K562 (cell line): Measurements from ENCODE around the gene PLEKHG5. TPM values are rescaled to one million over a fixed set of nuclear protein-coding genes. Genes with fewer than 3 reads are reported as not detected.
A peak's percentile ranks its signal among the peaks of the same experiment; 100 is the strongest.

Source experiments
- ATAC-seq: fragments of 200-7000 bp; cut with Tn5 transposase; 3 replicates; pipeline ENCODE4 v1.9.1; 2020; ENCODE audit warnings: moderate library complexity
- BruUV-seq: library from RNA; stranded (reverse); fragments of 400-500 nt; replicated peaks from 2 replicates; lab custom pipeline; 2021; lab: Mats Ljungman, UMichigan
- CTCF ChIA-PET: fragments of 300-600 bp; formaldehyde crosslinking; extraction: SDS; loops from one replicate; lab custom pipeline; 2021; ENCODE audit warnings: low intra/inter-chr PET ratio; lab: Yijun Ruan, JAX
- POLR2A ChIA-PET: fragments of 300-600, 350-650 bp; sonication (Branson Sonifier 250); formaldehyde crosslinking; extraction: SDS; loops from one replicate; lab custom pipeline; 2021; ENCODE audit warnings: antibody characterized with exemption, inconsistent platforms; lab: Yijun Ruan, JAX
- DNase-seq, 4 experiments: peaks; one replicate each; pipeline versions ENCODE4 v3.0.0 to v3.0.0-alpha.2; 2011 to 2018; ENCODE audit warnings: low spot score in 3 of 4, mixed read lengths in 3 of 4; ENCODE audit errors: extremely low read depth in 1 of 4
- FAIRE-seq: peaks from 2 replicates; lab custom pipeline; 2011; peaks lifted over from hg19 to GRCh38; lab: Jason Lieb, UNC
- H2AFZ ChIP-seq: 2 replicates; pipeline ENCODE4 v1.6.0; 2011; ENCODE audit warnings: low read depth, low read length, control low read depth, inconsistent platforms
- H3K27ac ChIP-seq: fragments of 200-600 bp; 3 replicates; pipeline ENCODE4 v1.8.0; 2011; ENCODE audit warnings: low read depth, mild to moderate bottlenecking, control low read depth, inconsistent platforms, low read length, moderate library complexity, mixed read lengths; ENCODE audit errors: extremely low read depth
- H3K27me3 ChIP-seq, 2 experiments: fragments of 300-600 bp in 1 of 2; 2 replicates in 1 of 2; 3 replicates in 1 of 2; pipeline versions ENCODE4 v1.6.0 to v1.8.0; 2011; ENCODE audit warnings: inconsistent platforms in 2 of 2, low read length in 2 of 2, mild to moderate bottlenecking in 1 of 2, mixed read lengths in 1 of 2, moderate library complexity in 1 of 2; ENCODE audit not compliant: control insufficient read depth in 2 of 2, insufficient read depth in 2 of 2
- H3K36me3 ChIP-seq: fragments of 300-600 bp; 3 replicates; pipeline ENCODE4 v1.8.0; 2011; ENCODE audit warnings: mild to moderate bottlenecking, low read length, inconsistent platforms; ENCODE audit not compliant: control insufficient read depth, insufficient read depth
- H3K4me1 ChIP-seq, 2 experiments: fragments of 200-600 bp in 1 of 2; replicated peaks in 1 of 2; 2 replicates in 1 of 2; 3 replicates in 1 of 2; pipeline versions ENCODE4 v1.5.1 to v1.8.0; 2011; ENCODE audit warnings: inconsistent platforms in 2 of 2, low read length in 2 of 2, mild to moderate bottlenecking in 1 of 2, mixed read lengths in 1 of 2, moderate library complexity in 1 of 2; ENCODE audit not compliant: control insufficient read depth in 2 of 2, insufficient read depth in 2 of 2
- H3K4me2 ChIP-seq: 2 replicates; pipeline ENCODE4 v1.6.1; 2011; ENCODE audit warnings: low read length, control low read depth, inconsistent platforms, mixed read lengths; ENCODE audit not compliant: insufficient read depth
- H3K4me3 ChIP-seq: fragments of 200-600 bp; sonication (generic), shearing (Covaris generic); 2 replicates; pipeline ENCODE4 v1.5.1; 2016; ENCODE audit warnings: control low read depth, inconsistent platforms
- H3K79me2 ChIP-seq: fragments of 200-600 bp; 3 replicates; pipeline ENCODE4 v1.8.0; 2011; ENCODE audit warnings: low read length, inconsistent platforms; ENCODE audit not compliant: control insufficient read depth, insufficient read depth
- H3K9ac ChIP-seq, 2 experiments: 2 replicates each; pipeline versions ENCODE4 v1.6.0 to v1.6.1; 2011; ENCODE audit warnings: low read depth in 2 of 2, low read length in 2 of 2, control low read depth in 1 of 2, inconsistent platforms in 1 of 2, mild to moderate bottlenecking in 1 of 2, mixed read lengths in 1 of 2; ENCODE audit not compliant: insufficient read depth in 1 of 2
- H3K9me1 ChIP-seq: one replicate; pipeline ENCODE4 v1.6.0; 2011; ENCODE audit warnings: inconsistent platforms, mild to moderate bottlenecking, low read length, moderate library complexity; ENCODE audit not compliant: control insufficient read depth, insufficient read depth
- H3K9me3 ChIP-seq: replicated peaks from 2 replicates; pipeline ENCODE4 v1.5.1; 2011; ENCODE audit warnings: low read depth, low read length, inconsistent platforms; ENCODE audit not compliant: control insufficient read depth, insufficient read depth
- H4K20me1 ChIP-seq: replicated peaks from 2 replicates; pipeline ENCODE4 v1.6.1; 2011; ENCODE audit warnings: low read length, inconsistent platforms, mixed read lengths; ENCODE audit not compliant: control insufficient read depth, insufficient read depth
- EGR1 ChIP-seq: fragments of 450-650 bp; conservative IDR thresholded peaks from 2 replicates; pipeline ENCODE4 v1.6.1; 2017; ENCODE audit warnings: mild to moderate bottlenecking
- SETDB1 ChIP-seq: IDR thresholded peaks from one replicate; pipeline ENCODE4 v1.6.1; 2012; ENCODE audit warnings: low read length, control low read depth, inconsistent platforms
- SPI1 ChIP-seq: IDR thresholded peaks from 2 replicates; pipeline ENCODE4 v1.6.1; 2011; ENCODE audit warnings: low read depth, low read length, control low read depth, borderline replicate concordance
- THAP7 ChIP-seq: fragments of 250-450 bp; sonication (Bioruptor Pico); IDR thresholded peaks from 2 replicates; pipeline ENCODE4 v1.5.0; 2021
- ZNF696 ChIP-seq: fragments of 250-450 bp; sonication (Bioruptor Pico); conservative IDR thresholded peaks from 2 replicates; pipeline ENCODE4 v1.4.0; 2020; ENCODE audit warnings: mild to moderate bottlenecking, moderate library complexity
- WGBS: fragments of 100-300 bp; shearing (Covaris generic); methylation state at CpG from one replicate; pipeline ENCODE4 v1.1.6; 2016; ENCODE audit warnings: low coverage, mixed read lengths; ENCODE audit not compliant: insufficient coverage; ENCODE audit errors: missing lambda C conversion rate; 5-methylcytosine and 5-hydroxymethylcytosine counted together
- in situ Hi-C: fragments of 300-500 bp; cut with MboI; formaldehyde crosslinking; loops from 4 replicates; pipeline ENCODE4 v1.15.0; 2018; ENCODE audit warnings: inconsistent platforms, mixed read lengths
- intact Hi-C: fragments of 100-400 bp; cut with micrococcal nuclease; formaldehyde crosslinking; loops from 2 replicates; pipeline ENCODE4 v1.14.2; 2022
- polyA plus RNA-seq, 8 experiments: library from polyadenylated mRNA; depleted of rRNA in 4 of 8; stranded (reverse) in 5 of 8; unstranded in 3 of 8; fragments of >200 nt; fragmentation: Nextera tagmentation in 2 of 8; fragmentation: Illumina TruSeq in 1 of 8; extraction: Ambion mirVana in 2 of 8; extraction: Trizol in 1 of 8; gene quantifications; 2 replicates each; pipeline versions ENCODE4 v1.2.1 to v1.2.3, GENCODE V29; 2011 to 2014; ENCODE audit warnings: inconsistent platforms in 1 of 8, missing spikeins in 1 of 8
- total RNA-seq, 7 experiments: library from RNA; depleted of rRNA in 6 of 7; stranded (reverse); fragments of >200 nt in 6 of 7; fragmentation: Illumina TruSeq in 2 of 7; extraction: Trizol in 2 of 7; gene quantifications; 2 replicates each; pipeline versions ENCODE4 v1.2.1 to v1.2.3, GENCODE V29; 2011 to 2021; ENCODE audit warnings: low replicate concordance in 1 of 7

Gene PLEKHG5
- total and polyA plus RNA-seq, 9 of the 15 experiments (the other 6 are each of a cell fraction or from before 2014, with no cell fraction given): 0.04 to 0.29 (median 0.09) TPM; not detected in 3

- H3K4me3 ChIP-seq: no peak overlapping the region
- BruUV-seq: no TSS peak
- DNase-seq (no peak), ATAC-seq (0 out of 3 replicates have a peak, but pooled peaks have one; percentile 6), FAIRE-seq (no peak)
- POLR2A ChIA-PET: interaction anchor here (1.0 kb wide), 1 partner anchor 15 kb away, joined by 3 read pairs; no protein-coding TSS in a partner anchor
- no peak overlapping the region for H2AFZ ChIP-seq
- H3K27ac ChIP-seq: no peak overlapping the region
- peaks cover 0 to 51% of the 10 kb centered on the region in 2 experiments; a peak in 2 of 5 replicates for H3K4me1 ChIP-seq
- TF ChIP-seq SETDB1 (no peak), EGR1 (peak; percentile 58)
- intact Hi-C loops: no loop called here
- no peaks in the 10 kb centered on the region for H3K36me3 ChIP-seq
- peaks cover 52 to 89% of the 10 kb centered on the region in 2 experiments for H3K27me3 ChIP-seq
- H3K79me2 ChIP-seq: no peaks in the 10 kb centered on the region
- WGBS: 8% methylated on average over 10 of the region's 10 CpGs
- peaks cover 25% of the 10 kb centered on the region; the same call in 1 of the 2 replicates for H4K20me1 ChIP-seq
- no peak overlapping the region for H3K4me2 ChIP-seq
- H3K9me1 ChIP-seq: no peaks in the 10 kb centered on the region
- H3K9me3 ChIP-seq: no peaks in the 10 kb centered on the region
- H3K9ac ChIP-seq: peak overlapping the region in 1 of 2 experiments; percentile 23; a peak in 2 of 4 replicates
- in situ Hi-C loops: no loop called here
- CTCF ChIA-PET: no interaction called here
Observed at GRCh38 chr1:6509919-6510291, 18.4 kb upstream of the PLEKHG5 start.

- no peak for FAIRE-seq
- Histone ChIP-seq H3K9me1 (no peaks in the 10 kb centered on the region), H3K27ac (no peak overlapping the region), H3K4me3 (no peak overlapping the region), H3K4me1 (peaks cover 0 to 53% of the 10 kb centered on the region in 2 experiments; a peak in 2 of 5 replicates), H3K9ac (peak overlapping the region in 1 of 2 experiments; percentile 23; a peak in 2 of 4 replicates)
- TF ChIP-seq EGR1: 0 out of 2 replicates have a peak, but pooled peaks have one; percentile 17
- peak; percentile 63 for TF ChIP-seq SPI1
- no peak for TF ChIP-seq ZNF696 (CRISPR knock-in tag)
- no peak for TF ChIP-seq THAP7
- TF ChIP-seq, all 486 proteins: peak for 2
- peaks cover 55 to 95% of the 10 kb centered on the region in 2 experiments for H3K27me3 ChIP-seq
- H2AFZ ChIP-seq: no peak overlapping the region
- WGBS: 8% methylated on average over 20 of the region's 20 CpGs
- in situ Hi-C loops: no loop called here
- no TSS peak for BruUV-seq
- no peak overlapping the region for H3K4me2 ChIP-seq
- ChIA-PET CTCF (no interaction called here), POLR2A (interaction anchor here (1.0 to 1.1 kb wide), 4 partner anchors 12 to 16 kb away, joined by 3 to 4 read pairs (median 3); no protein-coding TSS in a partner anchor)
- intact Hi-C loops: no loop called here
- peaks cover 28% of the 10 kb centered on the region; the same call in 1 of the 2 replicates for H4K20me1 ChIP-seq
- no peaks in the 10 kb centered on the region for H3K79me2 ChIP-seq
- DNase-seq: no peak
- H3K36me3 ChIP-seq: no peaks in the 10 kb centered on the region
- H3K9me3 ChIP-seq: no peaks in the 10 kb centered on the region
- no peak; the same call in 2 of the 3 replicates for ATAC-seq
Observed at GRCh38 chr1:6509220-6509918, 17.9 kb upstream of the PLEKHG5 start.
